ENCODE measurements around the gene ITGAE.
"Not testable (repeated sequence)": the region's sequence is repeated elsewhere in the genome, so short reads cannot be mapped to it uniquely, and the experiment has no call there.

The ITGAE gene

DNA sequence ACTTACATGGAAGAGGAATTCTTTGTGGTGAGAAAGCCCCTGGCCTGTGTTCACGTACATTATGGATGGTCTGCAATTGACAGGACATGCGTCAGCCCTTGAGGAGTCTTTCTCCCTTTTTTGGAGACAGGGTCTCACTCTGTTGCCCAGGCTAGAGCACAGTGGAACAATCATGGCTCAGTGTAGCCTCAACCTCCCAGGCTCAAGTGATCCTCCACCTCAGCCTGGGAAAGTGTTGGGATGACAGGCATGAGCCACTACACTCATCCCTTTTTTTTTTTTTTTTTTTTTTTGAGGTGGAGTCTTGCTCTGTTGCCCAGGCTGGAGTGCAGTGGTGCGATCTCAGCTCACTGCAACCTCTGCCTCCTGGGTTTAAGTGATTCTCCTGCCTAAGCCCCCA, 72.9 kb downstream of the ITGAE start:
- DNase-seq, result not testable (repeated sequence)

DNA sequence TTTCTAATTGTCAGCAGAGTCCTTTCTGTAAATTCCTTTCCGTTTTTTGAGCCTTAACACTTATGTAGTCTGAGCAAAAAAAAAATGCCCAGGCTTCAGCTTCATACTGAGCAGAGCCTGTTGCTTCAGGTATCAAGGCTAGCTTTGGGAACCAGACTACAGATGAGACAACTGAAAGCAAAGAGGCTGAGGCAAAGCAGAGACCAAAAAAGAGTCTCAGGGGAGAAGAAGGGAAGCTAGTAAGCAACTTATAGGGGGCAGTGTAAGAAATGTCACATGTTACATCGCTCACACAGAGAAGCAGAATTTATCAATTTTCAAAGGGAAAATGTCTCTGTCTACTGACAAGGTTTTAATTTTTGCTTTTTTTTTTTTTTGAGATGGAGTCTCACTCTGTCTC, 73.9 kb downstream of the ITGAE start:
- no peak for DNase-seq

DNA sequence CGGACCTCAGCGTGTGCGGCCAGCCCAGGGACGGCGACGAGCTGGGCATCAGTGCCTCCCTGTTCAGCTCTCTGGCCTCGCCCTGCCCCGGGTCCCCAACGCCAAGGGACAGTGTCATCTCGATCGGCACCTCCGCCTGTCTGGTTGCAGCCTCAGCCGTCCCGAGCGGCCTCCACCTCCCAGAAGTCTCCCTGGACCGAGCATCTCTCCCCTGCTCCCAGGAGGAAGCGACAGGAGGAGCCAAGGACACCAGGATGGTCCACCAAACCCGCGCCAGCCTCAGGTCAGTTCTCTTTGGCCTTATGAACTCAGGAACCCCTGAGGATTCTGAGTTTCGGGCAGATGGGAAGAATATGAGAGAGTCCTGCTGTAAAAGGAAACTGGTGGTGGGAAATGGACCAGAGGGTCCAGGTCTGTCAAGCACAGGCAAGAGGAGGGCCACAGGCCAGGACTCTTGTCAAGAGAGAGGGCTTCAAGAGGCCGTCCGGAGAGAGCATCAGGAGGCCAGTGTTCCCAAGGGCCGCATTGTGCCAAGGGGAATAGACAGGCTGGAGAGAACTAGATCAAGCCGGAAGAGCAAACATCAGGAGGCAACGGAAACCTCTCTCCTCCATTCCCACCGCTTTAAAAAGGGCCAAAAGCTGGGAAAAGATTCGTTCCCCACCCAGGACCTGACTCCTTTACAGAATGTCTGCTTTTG, 76.5 kb downstream of the ITGAE start:
- no peak for DNase-seq

DNA sequence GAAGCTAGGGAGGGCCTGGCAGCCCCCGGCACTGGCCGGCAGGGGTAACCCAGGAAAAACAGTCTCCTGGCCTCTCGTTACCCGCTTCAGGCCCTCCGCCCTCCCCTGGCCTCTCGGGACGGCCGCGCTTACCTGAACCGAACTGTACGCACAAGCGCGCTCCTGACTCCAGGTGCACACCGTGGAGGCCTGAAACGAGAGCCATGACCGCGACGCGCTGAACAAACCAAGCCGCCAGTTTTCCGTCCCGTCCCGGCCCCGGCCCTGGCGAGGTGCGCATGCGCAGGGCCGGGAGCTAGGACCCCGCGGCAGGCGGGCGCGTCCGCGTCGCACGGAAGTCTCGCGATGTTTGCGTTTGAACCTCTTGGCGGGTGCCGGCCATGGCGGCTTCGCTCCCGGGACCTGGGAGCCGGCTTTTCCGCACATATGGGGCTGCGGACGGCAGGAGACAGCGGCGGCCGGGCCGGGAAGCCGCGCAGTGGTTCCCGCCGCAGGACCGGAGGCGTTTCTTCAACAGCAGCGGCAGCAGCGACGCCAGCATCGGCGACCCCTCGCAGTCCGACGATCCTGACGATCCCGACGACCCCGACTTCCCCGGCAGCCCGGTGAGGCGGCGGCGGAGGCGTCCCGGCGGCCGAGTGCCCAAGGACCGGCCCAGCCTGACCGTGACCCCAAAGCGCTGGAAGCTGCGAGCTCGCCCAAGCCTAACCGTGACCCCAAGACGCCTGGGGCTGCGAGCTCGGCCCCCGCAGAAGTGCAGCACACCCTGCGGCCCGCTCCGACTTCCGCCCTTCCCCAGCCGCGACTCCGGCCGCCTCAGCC, 77.2 kb downstream of the ITGAE start, which contains the start of gene HASPIN:
Gene HASPIN (plus strand): TSS at position 348 of the 822 bp plus-strand sequence. CDS start 33 bp downstream, at position 381.
- DNase-seq, result peak; percentile 82 to 95

DNA sequence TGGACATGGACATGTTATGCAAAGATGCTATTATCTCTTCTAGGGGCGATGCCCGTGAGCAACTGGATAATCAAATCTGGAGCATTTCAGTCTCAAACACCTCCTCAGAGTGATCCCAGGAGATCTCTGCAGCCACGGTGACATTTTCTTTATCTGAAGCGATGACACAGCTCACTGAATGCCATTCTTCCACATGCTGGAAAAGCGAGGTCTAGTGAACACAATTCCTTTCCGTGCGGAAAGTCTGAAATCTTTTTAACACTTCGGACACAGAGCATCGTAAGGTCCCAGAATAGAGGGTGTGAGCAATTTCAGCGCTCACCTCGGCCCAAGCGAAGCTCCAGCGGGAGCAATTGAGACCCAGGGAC, 77.8 kb downstream of the ITGAE start:
- no peak for DNase-seq

DNA sequence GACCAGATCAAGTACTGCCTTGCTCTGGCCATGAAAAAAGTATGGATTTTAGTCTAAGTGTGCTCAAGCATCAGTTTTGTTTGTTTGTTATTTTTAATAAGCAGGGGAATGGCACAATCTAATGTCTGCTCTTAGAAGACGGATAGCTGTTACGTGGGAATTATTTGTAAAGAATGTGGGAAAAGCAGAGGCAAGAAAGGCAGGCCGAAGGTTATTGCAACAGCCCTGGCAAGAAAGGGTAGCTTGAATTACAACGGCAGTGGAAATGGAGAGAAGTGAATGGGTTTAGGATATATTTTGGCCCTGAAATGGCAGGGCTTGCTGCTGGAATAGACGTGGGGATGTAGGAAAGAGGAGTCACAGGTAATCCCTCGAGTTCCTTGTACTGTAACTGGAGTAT, 78.3 kb downstream of the ITGAE start:
- no peak for DNase-seq

DNA sequence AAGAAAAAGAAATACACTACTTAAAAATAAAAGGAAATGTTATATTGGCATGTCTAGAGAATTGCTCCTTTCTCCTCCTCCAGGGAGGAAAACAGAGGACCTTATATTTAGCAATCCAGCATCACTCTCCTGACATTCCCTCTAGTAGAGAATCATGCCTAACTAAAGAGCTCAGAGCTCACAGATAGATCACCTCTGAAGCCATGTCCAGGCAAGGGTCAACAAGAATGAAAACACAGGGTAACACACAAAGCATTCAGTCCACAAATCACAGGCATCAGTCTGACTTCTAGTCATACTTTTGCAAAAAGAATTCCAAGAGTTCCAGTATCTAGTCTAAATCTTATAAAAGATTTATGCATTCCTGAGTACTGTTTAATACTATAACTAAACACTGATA, 81.7 kb downstream of the ITGAE start:
- DNase-seq, result no peak

DNA sequence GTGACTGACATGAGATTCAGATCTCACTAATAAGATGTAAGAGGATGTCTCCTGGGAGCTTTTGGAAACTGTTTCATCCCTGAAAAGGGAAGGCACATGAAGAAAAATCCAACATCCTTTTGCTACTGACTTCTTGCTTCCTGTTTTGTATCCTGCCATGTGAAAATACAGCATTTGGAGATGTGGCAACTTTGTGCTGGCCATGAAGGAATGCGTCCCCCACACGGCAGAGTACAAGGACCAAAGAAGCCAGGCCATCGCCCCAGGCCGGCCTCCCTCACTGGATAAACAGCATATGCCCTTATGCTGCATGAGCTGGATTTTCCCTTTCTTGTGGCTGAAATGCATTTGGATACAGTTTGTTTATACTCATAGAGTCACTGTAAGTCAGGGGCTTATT, 82.8 kb downstream of the ITGAE start:
- no peak for DNase-seq

DNA sequence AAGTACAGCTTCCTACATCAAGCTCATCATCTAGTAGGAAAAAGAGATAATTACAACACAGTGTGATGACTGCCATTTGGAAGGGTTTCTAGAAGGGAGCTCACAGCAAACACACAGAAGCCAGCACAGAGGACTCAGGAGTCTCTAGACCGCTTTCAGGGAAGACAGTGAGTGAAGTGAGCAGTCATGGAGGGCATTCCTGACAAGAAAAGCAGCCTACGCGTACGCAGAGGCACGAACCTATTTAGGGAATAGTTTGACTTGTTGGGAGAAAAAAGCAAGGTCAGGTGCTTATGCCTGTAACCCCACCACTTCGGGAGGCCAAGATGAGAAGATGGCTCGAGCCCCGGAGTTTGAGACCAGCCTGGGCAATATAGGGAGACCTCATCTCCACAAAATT, 85.7 kb downstream of the ITGAE start:
- DNase-seq, result no peak

DNA sequence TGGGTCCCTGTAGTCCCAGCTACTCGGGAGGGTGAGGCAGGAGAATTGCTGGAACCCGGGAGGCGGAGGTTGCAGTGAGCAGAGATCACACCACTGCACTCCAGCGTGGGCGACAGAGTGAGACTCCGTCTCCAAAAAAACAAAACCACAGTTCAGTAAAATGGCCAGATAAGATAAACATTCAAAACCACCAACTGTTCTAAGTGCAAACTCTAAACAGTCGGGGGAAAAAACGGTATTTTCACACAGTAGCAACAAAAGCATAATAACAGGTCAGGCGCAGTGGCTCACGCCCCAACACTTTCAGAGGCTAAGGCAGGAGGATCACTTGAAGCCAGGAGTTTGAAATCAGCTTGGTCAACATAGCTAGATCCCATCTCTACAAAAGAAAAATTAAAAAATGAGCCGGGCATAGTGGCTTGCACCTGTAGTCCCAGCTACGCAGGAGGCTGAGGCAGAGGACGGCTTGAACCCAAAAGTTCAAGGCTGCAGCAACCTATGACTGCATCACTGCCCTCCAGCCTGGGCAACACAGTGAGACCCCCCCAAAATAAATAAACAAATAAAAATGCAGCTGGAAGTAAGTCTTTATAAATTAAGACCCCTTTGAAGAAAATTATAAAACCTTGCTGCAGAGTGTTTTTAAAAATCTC, 88.1 kb downstream of the ITGAE start:
- no peak for DNase-seq

DNA sequence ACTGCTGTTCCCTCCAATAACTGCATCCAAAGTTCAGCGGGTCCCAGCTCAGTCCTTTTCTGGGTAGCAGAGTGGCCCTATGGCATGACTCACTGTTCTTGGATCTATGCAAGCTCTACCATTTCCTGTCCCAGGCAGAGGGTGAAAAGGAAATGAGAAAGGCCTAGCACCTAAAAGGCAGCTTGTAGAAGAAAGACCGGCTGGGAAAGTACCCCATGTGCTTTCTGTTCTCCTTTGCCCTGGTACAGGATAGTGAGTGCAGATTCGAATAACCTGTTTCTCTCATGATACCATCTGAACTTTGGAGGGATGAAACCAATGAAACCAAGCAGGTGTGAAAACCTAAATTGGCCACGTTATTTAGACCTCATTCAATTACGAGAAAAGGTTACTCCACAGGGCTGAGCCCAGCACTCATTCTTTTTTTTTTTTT, 90.0 kb downstream of the ITGAE start:
- DNase-seq, result no peak

DNA sequence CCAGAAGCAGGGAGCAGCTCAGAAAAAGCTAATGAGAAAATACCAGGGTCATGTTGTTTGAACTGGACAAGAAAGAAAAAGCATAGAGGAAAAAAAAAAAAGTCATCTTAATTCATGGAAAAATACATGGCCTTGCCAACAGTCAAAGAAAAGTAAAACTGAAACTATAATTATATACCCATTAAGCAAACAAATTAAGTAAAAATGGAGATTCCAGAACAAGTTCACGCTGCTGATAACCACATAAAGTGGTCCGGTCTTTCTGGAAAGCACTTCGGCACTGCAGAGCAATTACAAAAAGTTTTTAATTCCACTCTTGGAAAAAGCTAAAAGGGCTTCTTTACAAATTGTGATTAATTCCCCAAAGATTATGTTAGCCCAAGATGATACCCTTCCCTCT, 92.6 kb downstream of the ITGAE start:
- DNase-seq, result no peak

DNA sequence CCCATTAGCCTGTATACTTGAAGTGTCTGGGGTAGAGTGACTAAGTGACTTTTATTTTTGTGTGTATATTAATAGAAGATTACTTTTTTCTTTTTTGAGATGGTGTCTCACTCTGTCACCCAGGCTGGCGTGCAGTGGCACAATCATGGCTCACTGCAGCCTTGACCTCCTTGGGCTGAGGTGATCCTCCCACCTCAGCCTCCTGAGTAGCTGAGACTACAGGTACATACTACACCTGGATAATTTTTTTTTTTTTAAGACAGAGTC, 95.3 kb downstream of the ITGAE start:
- DNase-seq, result not testable (repeated sequence)

DNA sequence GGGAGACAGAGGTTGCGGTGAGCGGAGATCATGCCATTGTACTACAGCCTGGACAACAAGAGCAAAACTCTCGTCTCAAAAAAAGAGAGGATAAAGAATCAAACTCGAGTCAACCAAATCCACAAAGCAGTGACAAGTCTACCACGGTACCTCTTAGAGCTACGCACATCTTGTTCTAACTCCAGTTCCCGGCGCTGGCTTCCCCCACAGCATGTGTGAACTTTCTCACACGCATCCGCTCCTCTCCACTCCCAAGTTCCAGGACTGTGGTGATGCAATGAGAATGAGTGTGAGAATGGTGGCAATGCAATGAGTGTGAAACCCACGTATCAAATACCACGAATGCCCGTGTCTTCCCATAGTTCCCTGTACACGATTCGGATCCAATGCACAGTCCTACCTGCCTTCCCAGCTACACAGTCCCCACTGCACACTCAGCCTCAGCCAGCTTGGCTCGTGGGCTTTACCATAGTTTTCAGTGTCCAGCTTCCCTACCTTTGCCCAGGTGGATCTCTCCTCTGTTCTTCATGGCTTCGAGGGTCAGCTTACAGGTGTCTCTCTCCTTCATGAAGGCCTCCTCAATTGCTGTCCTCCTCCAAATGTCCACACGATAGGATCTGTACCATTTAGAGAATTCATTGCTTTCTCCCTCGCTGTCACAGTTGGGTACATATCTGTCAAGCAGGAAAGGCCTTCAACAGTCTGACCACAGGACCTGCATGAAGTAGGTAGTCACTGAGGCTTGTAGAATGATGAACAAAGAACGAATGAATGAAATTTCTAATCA, 95.9 kb downstream of the ITGAE start:
- no peak for DNase-seq

DNA sequence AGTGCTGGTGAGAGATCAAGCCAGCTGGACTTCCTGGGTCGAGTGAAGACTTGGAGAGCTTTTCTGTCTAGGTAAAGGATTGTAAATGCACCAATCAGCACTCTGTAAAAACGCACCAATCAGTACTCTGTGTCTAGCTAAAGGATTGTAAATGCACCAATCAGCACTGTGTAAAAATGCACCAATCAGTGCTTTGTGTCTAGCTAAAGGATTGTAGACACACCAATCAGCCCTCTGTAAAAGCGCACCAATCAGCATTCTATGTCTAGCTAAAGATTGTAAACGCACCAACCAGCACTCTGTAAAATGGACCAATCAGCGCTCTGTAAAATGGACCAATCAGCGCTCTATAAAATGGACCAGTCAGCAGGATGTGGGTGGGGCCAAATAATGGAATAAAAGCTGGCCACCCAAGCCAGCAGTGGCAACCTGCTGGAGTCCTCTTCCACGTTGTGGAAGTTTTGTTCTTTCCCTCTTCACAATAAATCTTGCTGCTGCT, 98.9 kb downstream of the ITGAE start:
- not testable (repeated sequence) for DNase-seq

DNA sequence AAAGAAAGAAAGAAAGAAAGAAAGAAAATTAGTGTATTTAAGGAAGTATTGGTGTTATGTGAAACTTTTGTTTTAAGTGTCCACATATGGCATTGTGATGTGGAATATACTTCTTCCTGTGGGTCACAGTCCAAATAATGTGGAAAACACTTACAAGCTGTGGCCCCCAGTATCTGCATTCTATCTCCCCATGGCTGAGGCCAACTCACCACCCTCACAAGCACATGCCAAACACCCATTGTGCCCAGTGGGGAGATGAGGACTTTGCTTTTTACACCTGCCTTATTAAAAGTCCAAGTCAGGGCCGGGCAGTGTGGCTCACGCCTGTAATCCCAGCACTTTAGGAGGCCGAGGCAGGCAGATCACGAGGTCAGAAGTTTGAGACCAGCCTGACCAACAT, 101.0 kb downstream of the ITGAE start:
- no peak for DNase-seq

DNA sequence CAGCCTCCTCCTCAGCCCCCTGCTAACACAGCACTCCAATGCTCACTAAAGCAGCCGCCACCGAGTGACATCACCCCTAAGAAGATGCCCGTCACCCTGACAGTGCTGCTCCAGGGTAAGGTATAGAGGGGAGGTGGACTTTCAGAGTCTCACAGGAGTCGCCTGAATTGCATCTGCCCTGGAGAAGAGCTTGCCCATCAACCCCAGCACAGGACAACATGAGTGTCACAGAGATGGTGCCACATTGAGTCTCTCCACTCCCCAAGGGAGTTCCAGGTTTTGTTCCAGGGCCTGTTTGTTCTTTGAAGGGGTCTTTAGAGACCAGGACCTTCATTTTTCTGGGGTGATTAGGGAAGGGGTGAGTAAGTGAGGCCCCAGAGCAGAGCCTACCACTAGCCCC, 102.8 kb downstream of the ITGAE start:
- no peak for DNase-seq

DNA sequence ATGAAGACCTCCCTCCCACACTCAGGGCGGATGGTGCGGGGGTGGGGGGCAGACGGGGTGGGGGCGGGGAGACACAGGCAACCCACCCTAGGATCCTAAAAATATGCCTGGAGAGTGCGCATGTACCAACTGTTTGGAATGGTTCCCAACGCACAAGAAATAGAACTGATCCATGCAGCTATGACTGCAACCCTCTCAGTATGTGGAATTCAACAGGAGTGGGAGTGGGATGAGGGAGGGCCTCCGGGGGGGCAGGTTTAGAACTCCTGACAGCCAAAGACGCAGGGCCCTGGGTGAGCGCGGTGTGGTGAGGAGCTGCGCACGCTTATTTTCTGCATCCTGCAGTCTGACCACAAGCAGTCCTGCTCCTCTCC, 103.9 kb downstream of the ITGAE start:
- no peak for DNase-seq

DNA sequence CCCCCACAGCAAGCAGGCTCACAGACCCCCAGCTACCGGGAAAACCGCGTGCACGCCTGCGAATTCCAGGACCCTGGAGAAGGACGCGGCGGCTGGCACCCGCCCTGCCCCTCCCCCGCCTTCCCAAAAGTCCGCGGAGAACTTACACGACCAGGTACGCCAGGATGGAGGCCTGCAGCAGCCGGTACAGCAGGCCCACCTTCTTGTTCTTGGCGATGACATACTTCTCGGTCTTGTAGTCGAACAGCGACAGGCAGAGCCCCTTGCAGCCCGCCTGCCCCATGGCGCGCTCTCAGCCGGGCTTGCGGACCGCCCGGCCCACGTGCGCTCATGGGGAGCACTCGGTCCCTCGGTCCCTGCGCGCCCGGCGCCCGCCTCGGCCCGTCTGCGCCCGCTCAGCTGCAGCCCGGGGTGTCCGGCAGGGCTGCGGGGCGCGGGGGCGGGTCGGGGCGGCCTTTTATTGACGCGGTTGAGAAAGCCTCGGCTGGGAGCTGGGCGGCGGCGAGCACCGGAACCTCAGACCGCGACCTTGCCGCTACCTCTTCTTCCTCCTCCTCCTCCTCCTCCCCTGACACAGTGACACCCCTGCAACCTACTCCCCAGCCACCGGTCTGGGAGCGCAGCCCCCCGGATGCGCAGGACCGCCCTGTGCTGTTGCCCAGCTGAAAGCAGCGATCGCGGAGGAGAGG, 105.1 kb downstream of the ITGAE start, which contains the start of gene P2RX5:
Gene P2RX5 (minus strand): TSS at position 433 of the 689 bp plus-strand sequence. CDS start 150 bp downstream, at position 283.
- no peak for DNase-seq

DNA sequence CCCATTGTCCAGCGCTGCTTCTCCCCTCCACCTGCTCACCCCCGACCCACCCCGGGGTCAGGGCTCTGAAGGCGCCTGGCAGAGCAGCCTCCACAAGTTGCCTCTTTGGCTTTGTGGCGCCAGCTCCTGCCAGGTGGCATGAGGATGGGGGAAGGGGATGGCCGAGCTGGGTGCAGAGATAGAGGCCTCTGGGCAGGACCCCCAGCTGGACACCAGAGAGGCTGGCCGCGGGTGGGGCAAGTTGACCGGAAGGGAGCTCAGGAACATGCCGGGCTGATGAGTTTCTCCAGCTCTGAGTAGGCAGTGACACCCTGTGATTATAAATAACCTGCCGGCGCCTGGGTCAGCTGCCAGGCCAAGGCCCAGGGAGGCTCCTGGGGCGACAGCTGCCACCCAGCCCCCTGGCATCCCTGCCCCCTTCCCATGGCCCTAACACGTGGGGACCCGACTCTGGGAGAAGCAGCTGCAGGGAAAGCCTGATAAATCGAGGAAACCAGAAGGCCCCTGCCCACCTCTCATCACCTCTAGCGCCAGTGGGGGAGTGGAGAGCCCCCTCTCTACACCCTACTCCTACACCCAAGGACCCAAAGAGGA, 105.8 kb downstream of the ITGAE start:
- peak in 1 of 2 experiments; percentile 27 for DNase-seq

DNA sequence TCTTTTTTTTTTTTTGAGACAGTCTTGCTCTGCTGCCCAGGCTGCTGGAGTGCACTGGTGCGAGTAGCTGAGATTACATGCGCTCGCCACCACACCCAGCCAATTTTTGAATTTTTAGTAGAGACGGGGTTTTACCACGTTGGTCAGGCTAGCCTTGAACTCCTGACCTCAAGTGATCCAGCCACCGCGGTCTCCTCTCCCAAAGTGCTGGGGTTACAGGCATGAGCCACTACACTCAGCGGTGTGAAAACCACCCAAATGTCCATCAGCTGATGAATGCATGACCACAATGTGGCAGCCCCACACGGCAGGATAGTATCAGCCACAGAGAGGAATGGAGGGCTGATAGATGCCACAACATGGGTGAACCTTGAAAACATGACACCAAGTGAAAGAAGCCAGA, 107.2 kb downstream of the ITGAE start:
- no peak for DNase-seq

DNA sequence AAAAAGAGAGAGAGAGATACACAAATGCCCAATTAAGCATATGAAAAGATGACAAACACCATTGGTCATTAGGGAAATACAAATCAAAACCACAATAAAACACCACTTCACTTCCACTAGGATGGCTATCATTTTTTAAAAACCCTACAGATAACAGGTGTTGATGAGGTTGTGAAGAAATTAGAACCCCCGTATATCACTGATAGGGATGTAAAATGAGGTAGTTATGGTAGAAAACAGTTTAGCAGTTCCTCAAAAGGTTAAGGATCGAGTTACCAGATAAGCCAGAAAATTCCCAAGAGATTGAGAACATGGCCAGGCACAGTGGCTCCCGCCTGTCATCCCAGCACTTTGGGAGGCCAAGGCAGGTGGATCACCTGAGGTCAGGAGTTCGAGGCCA, 107.8 kb downstream of the ITGAE start:
- DNase-seq, result no peak

All from SHP77 (cell line).